RPMI7951 (cell line): ENCODE measurements around the gene KIF24. TPM values are rescaled to one million over a fixed set of nuclear protein-coding genes. Genes with fewer than 3 reads are reported as not detected.
A peak's percentile ranks its signal among the peaks of the same experiment; 100 is the strongest.
"Not testable (repeated sequence)": the region's sequence is repeated elsewhere in the genome, so short reads cannot be mapped to it uniquely, and the experiment has no call there.

Source experiments
- DNase-seq: peaks from one replicate; pipeline ENCODE4 v3.0.0-alpha.2; 2012; ENCODE audit warnings: low read depth
- total RNA-seq: library from RNA; depleted of rRNA; stranded (reverse); fragments of >200 nt; shearing (Covaris generic); gene quantifications from 2 replicates; pipeline ENCODE4 v1.2.3, GENCODE V29; 2014; rRNA removed

Gene KIF24
- total RNA-seq, 1 experiment from 2014 or later, result 7.1 TPM

DNA sequence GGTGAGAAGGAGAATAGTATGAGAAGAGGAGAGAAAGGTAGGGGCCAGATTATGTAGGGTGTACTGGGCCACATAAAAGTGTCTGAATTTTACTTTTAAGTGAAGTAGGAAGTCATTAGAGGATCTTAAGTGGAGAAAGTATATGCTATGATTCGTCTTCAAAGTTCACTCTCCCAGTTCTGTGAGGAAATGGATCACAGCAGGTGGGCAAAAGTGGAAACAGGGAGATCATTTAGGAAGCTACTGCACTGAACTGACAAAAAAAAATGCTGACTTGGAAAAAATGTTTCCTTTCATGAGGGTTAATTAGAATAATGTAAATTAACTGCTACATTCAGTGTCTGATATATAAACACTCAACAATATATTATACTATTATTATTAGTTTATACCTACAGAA lies 2.4 kb downstream of the KIF24 start:
- DNase-seq, result no peak

DNA sequence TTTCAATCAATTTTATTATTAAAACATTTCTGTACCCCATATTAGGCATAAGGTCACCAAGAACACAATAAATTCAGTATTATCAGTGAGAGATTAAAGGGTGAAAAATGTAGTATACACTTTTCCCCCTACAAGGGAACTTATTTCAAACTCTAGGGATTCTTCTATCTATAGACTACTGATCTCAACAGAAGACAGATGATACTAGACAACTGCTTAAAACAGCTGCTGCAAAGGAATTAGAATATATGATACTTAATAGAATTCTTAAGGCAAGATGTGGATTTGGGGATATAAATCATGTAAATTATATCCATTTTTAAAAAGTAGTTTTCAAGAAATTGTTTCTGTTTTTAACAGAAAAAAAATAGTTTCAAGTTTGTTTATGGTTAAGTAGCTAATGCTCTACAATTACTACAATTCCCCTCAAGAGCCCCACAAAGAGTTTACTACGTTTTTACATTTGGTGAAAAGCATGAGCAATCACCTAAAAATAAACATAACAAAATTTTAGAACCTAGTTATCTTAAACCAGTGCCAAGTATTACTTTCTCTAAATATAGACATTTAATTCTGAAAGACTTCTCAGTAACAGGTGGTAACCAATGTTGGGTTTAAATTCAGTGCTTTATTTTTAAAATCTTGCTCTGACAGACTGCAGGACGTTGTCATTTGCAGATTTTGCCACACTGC lies 6.0 kb downstream of the KIF24 start:
- DNase-seq, result no peak

DNA sequence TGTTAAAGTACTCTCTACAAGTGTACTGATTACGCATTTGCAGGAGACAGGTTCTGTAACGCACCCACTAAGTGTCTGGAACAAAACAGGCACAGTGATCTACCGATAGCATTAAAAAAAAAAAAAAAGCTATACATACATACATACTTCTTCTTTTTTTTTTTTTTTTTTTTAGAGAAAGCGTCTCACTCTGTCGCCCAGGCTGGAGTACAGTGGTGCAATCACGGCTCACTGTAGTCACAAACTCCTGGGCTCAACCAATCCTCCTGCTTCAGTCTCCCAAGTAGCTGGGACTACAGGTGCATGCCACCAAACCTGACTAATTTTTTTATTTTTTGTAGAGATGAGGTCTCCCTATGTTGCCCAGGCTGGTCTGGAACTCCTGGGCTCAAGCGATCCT lies 7.6 kb downstream of the KIF24 start:
- DNase-seq, result no peak

DNA sequence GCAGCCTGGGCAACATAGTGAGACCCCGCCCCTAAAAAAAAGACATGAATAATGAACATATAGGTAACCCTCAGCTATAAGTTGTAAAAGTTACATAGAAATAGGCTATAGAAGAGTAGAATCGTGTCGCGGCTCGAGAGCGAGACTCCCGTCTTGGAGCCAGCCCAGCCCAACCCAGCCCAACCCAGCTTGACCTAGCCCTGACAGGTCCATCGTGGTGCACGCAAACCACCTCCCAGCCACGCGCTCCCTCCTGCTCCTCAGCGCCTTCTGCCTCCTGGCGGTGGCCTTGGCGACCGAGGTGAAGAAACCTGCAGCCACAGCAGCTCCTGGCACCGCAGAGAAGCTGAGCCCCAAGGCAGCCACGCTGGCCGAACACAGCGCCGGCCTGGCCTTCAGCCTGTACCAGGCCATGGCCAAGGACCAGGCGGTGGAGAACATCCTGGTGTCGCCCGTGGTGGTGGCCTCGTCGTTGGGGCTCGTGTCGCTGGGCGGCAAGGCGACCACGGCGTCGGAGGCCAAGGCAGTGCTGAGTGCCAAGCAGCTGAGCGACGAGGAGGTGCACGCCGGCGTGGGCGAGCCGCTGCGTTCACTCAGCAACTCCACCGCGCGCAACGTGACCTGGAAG lies 10.8 kb downstream of the KIF24 start:
- DNase-seq, result no peak

DNA sequence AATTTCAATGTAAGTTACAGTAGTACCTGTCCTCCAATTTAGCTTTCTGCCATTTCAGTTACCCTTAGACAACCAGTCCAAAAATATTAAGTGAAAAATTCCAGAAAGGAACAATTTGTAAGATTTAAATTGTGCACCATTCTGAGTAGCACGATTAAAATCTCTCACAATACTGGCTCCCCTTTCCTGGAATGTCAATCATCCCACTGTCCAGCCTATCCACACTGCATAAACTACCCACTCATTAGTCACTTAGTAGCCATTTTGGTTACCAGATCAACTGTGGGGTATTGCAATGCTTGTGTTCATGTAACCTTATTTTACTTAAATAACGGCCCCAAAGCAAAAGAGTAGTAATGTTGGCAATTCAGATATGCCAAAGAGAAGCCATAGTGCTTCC lies 11.6 kb downstream of the KIF24 start:
- no peak for DNase-seq

DNA sequence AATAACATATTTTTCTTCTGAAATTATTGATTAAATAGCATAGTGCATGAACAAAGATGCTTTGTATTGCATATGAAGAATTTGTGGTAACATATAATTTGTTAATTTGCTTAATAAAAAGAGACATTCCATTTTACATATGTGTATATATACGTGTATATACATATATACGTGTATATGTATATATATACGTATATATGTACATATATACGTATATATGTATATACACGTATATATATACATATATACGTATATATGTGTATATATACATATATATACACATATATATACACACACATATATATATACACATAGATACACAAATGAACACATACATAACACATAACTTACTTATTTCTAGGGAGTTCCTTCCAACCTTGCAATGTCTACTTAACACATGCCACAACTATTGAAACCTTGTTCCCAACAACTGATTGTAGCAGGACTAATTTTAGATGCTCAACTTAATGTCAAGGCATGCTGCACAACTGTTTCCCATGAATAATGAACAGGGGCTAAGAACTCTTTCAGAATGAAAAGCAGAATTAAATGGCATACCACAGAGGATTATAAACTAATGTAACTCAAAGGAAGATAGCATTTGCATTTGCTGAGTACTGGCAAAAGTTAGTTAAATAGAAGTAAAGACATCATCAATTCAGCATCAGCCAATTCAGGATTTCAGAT lies 17.4 kb downstream of the KIF24 start:
- no peak for DNase-seq

DNA sequence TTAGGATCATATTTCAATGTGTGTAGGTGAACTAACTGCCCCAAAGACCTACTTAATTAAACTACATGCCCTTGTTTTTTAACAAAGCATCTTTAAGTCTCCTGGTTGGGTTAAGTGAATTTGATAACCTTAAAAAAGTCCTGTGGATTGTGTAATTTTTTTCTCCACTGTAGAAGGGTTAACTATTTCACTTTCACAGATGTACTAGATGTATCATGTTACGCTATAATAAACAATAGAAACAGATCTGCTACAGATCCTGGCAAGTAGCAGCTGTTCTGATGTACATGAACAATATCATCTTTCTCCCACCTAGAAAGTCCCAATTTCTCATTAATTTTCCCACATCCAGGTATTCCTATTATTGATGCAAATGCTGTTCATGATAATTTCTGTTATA lies 18.9 kb downstream of the KIF24 start:
- DNase-seq, result no peak

DNA sequence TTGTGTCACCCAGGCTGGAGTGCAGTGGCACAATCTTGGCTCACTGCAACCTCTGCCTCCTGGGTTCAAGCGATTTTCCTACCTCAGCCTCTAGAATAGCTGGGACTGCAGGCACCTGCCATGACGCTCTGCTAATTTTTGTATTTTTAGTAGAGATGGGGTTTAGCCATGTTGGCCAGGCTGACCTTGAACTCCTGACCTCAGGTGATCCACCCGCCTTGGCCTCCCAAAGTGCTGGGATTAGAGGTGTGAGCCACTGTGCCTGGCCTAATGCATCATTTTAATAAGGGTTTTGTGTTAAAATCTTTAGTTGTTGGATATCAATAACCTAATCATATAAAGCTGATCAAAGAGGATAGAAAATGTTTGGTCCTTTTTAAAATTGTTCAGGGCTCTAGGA lies 20.8 kb downstream of the KIF24 start:
- DNase-seq, result not testable (repeated sequence)

DNA sequence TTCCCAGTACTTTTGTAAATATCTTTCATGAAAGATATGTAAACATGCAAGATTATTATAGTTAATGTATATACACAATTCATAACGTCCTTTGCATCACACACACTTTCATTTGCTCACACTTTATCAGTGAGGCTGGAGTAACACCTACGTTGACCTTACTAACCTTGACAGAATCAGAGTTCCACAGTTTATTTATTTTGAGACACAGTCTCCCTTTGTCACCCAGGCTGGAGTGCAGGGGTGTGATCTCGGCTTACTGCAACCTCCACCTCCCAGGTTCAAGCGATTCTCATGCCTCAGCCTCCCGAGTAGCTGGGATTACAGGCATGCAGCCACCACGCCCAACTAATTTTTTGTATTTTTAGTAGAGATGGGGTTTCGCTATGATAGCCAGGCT lies 28.0 kb downstream of the KIF24 start:
- DNase-seq, result not testable (repeated sequence)

DNA sequence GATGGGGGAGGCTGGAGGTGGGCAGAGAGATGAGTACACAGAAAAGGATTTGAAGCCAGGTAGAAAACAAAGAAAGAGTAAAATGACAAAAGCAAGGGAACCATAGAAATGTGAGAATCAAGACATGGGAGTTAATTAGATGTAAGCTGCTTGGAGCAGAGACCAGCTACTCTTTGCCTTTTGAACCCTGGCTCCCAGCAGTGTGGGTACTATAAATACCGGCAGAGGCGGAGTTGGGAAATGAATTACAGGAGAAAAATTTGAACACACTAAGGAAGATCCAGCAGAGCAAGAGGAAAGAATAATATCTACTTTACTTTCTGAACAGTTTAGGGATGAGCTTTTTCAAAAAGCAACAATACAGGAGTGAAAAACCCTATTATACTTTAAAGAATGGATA lies 36.5 kb downstream of the KIF24 start:
- no peak for DNase-seq

DNA sequence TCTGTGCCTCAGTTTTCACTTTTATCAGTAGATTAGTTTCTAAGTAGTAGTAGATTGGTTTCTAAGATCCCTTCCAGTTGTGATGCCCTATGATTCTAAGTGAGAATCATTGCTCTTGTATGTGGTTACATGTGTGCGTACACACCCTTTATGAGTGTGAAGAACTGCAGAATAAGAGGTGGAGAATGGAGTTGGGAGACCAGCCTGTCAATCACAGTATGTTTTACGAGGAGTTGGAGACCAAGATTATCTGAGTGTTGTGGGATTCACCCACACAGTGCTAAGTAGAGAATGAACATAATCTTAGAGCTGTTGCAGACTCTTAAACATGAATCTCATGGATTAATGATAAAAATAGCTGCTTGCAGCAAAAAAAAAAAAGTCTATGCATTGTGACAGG lies 37.6 kb downstream of the KIF24 start:
- DNase-seq, result no peak

DNA sequence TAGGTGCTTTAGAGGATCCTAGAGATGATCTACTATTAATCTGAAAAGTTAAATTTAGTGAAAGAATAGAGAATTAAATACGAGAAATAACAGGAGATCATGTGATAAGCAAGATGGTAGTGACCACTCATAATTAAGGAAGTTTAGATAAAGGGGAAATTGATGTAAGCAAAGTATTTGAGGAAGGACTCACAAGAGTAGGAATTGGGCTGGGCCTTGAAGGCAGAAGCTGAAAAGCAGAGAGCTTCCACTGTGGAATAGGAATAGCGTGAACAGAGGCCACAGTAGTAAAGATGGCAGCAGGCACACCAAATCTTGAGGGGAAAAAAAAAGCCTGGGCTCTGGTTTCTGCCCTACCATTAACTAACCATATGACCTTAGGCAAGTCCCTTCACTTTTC lies 38.0 kb downstream of the KIF24 start:
- no peak for DNase-seq

DNA sequence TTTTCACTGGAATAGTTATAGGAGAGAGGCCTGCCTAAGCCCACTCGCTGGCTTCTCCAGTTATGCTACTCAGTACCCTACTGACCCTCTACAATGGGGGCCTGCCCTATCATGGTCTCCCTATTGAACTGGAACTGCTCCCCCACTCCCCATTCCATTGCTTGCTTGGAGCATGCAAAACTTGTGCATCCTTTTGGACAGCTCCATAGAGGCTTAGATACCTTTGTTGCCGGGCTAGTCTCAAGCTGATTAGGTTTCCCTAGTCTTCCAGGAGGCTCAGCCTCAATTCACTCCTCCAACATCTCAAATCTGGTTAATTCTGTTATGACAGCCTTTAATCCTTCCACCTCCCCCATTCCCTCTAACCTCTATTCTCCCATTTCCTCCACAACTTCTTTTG lies 39.9 kb downstream of the KIF24 start:
- DNase-seq, result no peak

DNA sequence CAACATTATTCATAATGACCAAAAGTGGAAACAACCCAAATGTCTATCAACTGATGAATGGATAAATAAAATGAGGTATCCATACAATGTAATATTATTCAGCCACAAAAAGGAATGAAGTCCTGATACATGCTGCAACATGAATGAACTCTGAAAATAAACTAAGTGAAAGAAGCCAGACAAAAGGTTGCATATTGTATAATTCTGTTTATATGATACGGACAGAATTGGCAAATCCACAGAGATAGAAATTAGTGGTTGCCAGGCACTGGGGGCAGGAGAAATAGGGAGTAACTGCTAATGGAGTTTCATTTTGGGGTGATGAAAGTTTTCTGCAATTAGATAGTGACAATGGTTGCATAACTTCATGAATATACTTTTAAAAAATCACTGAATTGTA lies 47.0 kb downstream of the KIF24 start:
- no peak for DNase-seq

DNA sequence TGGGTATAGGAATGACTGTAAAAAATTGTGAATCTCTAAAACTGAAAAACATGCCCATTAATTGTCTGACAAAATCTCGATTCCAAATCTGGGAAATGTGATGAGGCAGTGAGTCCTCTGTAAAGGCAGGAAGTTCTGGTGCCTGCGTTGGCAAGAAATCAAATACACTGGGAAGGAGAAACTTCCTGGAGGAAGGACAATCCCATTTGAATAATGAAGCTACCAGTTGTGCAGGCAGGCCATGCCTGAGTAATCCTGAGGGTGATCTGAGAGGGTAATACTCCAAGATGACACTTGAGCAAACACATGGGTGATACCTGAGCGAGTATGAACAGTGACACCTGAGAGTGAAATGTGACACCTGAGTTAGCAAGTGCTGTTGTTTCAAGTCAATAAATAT lies 49.7 kb downstream of the KIF24 start:
- DNase-seq, result peak; percentile 24

Other genes with a start within 250 kb of the KIF24 start
- gene DCAF12, start 202.6 kb downstream of the KIF24 start, total RNA-seq, result 20.0 and 21.5 TPM in 2 replicates
- gene UBAP1, start 150.2 kb downstream of the KIF24 start, total RNA-seq, result 23.0 and 24.0 TPM in 2 replicates
- 40.6 and 47.3 TPM in 2 replicates for gene NUDT2, start 301 bp upstream of the KIF24 start, total RNA-seq
- gene MYORG, start 47.6 kb upstream of the KIF24 start, total RNA-seq, result 1.7 and 2.0 TPM in 2 replicates
- gene FAM219A, start 129.3 kb upstream of the KIF24 start, total RNA-seq, result 10.7 and 11.2 TPM in 2 replicates
- gene DNAI1, start 129.5 kb upstream of the KIF24 start, total RNA-seq, result not detected in 2 replicates
- 0.29 and 0.48 TPM in 2 replicates for gene ENHO, start 193.7 kb upstream of the KIF24 start, total RNA-seq